ENCODE measurements around the gene HINT1.
A peak's percentile ranks its signal among the peaks of the same experiment; 100 is the strongest.

Gene HINT1

GRCh38 chr5:131109540-131110255 lies 55.4 kb downstream of the HINT1 start:
- DNase-seq (ENCODE audit: low read depth), result peak; percentile 12
